Thyroid gland (tissue), 4 donors: ENCODE measurements around the gene ABHD14A.

ENCODE experiments used
- CTCF ChIP-seq, 6 experiments: fragments of 200-600 bp in 3 of 6; fragments of 450-650 bp in 3 of 6; sonication (generic) in 3 of 6; IDR thresholded peaks; one replicate each; pipeline ENCODE4 v1.5.1; 2016 to 2019; ENCODE audit warnings: antibody characterized with exemption in 6 of 6, mild to moderate bottlenecking in 2 of 6, inconsistent platforms in 1 of 6, moderate library complexity in 1 of 6
- POLR2A ChIP-seq, 2 donors: fragments of 450-650 bp; IDR thresholded peaks; one replicate each; pipeline ENCODE4 v1.6.1; 2017; ENCODE audit warnings: antibody characterized with exemption in 2 of 2, mild to moderate bottlenecking in 2 of 2, moderate library complexity in 1 of 2

GRCh38 chr3:51985063-51985462 lies 10.2 kb downstream of the ABHD14A start:
- TF ChIP-seq CTCF (IDR thresholded peaks at IDR 0.05) (no peak), POLR2A (IDR thresholded peaks at IDR 0.05) (no peak)
